ENCODE measurements around the gene IL22RA1.

- TF ChIP-seq, protein P1, sequence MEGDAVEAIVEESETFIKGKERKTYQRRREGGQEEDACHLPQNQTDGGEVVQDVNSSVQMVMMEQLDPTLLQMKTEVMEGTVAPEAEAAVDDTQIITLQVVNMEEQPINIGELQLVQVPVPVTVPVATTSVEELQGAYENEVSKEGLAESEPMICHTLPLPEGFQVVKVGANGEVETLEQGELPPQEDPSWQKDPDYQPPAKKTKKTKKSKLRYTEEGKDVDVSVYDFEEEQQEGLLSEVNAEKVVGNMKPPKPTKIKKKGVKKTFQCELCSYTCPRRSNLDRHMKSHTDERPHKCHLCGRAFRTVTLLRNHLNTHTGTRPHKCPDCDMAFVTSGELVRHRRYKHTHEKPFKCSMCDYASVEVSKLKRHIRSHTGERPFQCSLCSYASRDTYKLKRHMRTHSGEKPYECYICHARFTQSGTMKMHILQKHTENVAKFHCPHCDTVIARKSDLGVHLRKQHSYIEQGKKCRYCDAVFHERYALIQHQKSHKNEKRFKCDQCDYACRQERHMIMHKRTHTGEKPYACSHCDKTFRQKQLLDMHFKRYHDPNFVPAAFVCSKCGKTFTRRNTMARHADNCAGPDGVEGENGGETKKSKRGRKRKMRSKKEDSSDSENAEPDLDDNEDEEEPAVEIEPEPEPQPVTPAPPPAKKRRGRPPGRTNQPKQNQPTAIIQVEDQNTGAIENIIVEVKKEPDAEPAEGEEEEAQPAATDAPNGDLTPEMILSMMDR (conservative IDR thresholded peaks at IDR 0.05), result no peak
- no peak for TF ChIP-seq EZH2 (IDR thresholded peaks at IDR 0.05; ENCODE audit: low read depth)
Observed at GRCh38 chr1:24102961-24103360, 40.0 kb downstream of the IL22RA1 start.
